GM08714 (cell line): Measurements from ENCODE around the gene NBAS.
"Not testable (repeated sequence)": the region's sequence is repeated elsewhere in the genome, so short reads cannot be mapped to it uniquely, and the experiment has no call there.

Source experiments
- H3K4me3 ChIP-seq: fragments of 200-500 bp; sonication (Bioruptor generic); 2 replicates; pipeline ENCODE4 v1.5.1; 2014; ENCODE audit warnings: mild to moderate bottlenecking, low read length, inconsistent platforms
- ZNF274 ChIP-seq: IDR thresholded peaks from 2 replicates; pipeline ENCODE4 v1.6.1; 2012; ENCODE audit warnings: mild to moderate bottlenecking, low read depth, low read length

Gene NBAS

GRCh38 chr2:15556311-15556930 is 4.7 kb downstream of the NBAS start:
- no peak overlapping the region for H3K4me3 ChIP-seq

GRCh38 chr2:15555760-15556193 is 5.4 kb downstream of the NBAS start:
- TF ChIP-seq ZNF274 = no peak
- no peak overlapping the region for H3K4me3 ChIP-seq

More at GRCh38 chr2:15556311-15556930, 4.7 kb downstream of the NBAS start:
- TF ChIP-seq ZNF274 = no peak

GRCh38 chr2:15554525-15555218 is 6.5 kb downstream of the NBAS start:
- H3K4me3 ChIP-seq = no peak overlapping the region
- no peak for TF ChIP-seq ZNF274

- H3K4me3 ChIP-seq = no peak overlapping the region
Observed at GRCh38 chr2:15553951-15554350, 7.2 kb downstream of the NBAS start.

GRCh38 chr2:15553519-15553918 is 7.6 kb downstream of the NBAS start:
- H3K4me3 ChIP-seq = no peak overlapping the region
- no peak for TF ChIP-seq ZNF274

More at GRCh38 chr2:15553951-15554350, 7.2 kb downstream of the NBAS start:
- TF ChIP-seq ZNF274 = no peak

- no peak overlapping the region for H3K4me3 ChIP-seq
- TF ChIP-seq ZNF274 = no peak
Observed at GRCh38 chr2:15548974-15549373, 12.2 kb downstream of the NBAS start.

- no peak overlapping the region for H3K4me3 ChIP-seq
- no peak for TF ChIP-seq ZNF274
Observed at GRCh38 chr2:15547115-15547876, 13.8 kb downstream of the NBAS start.

- TF ChIP-seq ZNF274 = no peak
Observed at GRCh38 chr2:15546297-15547098, 14.6 kb downstream of the NBAS start.

GRCh38 chr2:15544227-15544626 is 16.9 kb downstream of the NBAS start:
- no peak for TF ChIP-seq ZNF274
- H3K4me3 ChIP-seq = no peak overlapping the region

More at GRCh38 chr2:15546297-15547098, 14.6 kb downstream of the NBAS start:
- H3K4me3 ChIP-seq = no peak overlapping the region

- no peak for TF ChIP-seq ZNF274
- no peak overlapping the region for H3K4me3 ChIP-seq
Observed at GRCh38 chr2:15543541-15543940, 17.6 kb downstream of the NBAS start.

GRCh38 chr2:15543053-15543452 is 18.1 kb downstream of the NBAS start:
- no peak for TF ChIP-seq ZNF274
- H3K4me3 ChIP-seq = no peak overlapping the region

GRCh38 chr2:15542269-15542668 is 18.9 kb downstream of the NBAS start:
- H3K4me3 ChIP-seq = not testable (repeated sequence)

- not testable (repeated sequence) for H3K4me3 ChIP-seq
Observed at GRCh38 chr2:15540523-15540922, 20.6 kb downstream of the NBAS start.

GRCh38 chr2:15539999-15540398 is 21.1 kb downstream of the NBAS start:
- no peak for TF ChIP-seq ZNF274
- H3K4me3 ChIP-seq = no peak overlapping the region
